HG03558 (cell line): ENCODE measurements around the gene ZNF574.

Source experiments
- ATAC-seq: cut with Tn5 transposase; IDR thresholded peaks from one replicate; pipeline ENCODE4 v1.9.1; 2021; ENCODE audit warnings: moderate number of reproducible peaks; ENCODE audit not compliant: unreplicated experiment; ENCODE audit errors: extremely low read depth

ZNF574 gene

GRCh38 chr19:42078538-42079275 is 2.7 kb downstream of the ZNF574 start:
- ATAC-seq, result no peak

- ATAC-seq, result no peak
Measured at GRCh38 chr19:42079276-42079669, 3.3 kb downstream of the ZNF574 start.

GRCh38 chr19:42079886-42080763 is 4.2 kb downstream of the ZNF574 start:
- ATAC-seq, result no peak

GRCh38 chr19:42080764-42081375 is 4.9 kb downstream of the ZNF574 start:
- ATAC-seq, result no peak

- no peak for ATAC-seq
Measured at GRCh38 chr19:42081584-42082203, 5.7 kb downstream of the ZNF574 start.

- ATAC-seq, result no peak
Measured at GRCh38 chr19:42083537-42083936, 7.6 kb downstream of the ZNF574 start.

- no peak for ATAC-seq
Measured at GRCh38 chr19:42086188-42086736, 10.3 kb downstream of the ZNF574 start.

GRCh38 chr19:42086770-42087550 is 11.0 kb downstream of the ZNF574 start:
- no peak for ATAC-seq

- no peak for ATAC-seq
Measured at GRCh38 chr19:42088471-42089190, 12.7 kb downstream of the ZNF574 start.

GRCh38 chr19:42089191-42089750 is 13.3 kb downstream of the ZNF574 start:
- ATAC-seq, result no peak

- no peak for ATAC-seq
Measured at GRCh38 chr19:42089772-42090171, 13.8 kb downstream of the ZNF574 start.

- no peak for ATAC-seq
Measured at GRCh38 chr19:42090672-42091071, 14.7 kb downstream of the ZNF574 start.

- no peak for ATAC-seq
Measured at GRCh38 chr19:42091300-42091699, 15.3 kb downstream of the ZNF574 start.

- no peak for ATAC-seq
Measured at GRCh38 chr19:42091742-42092141, 15.8 kb downstream of the ZNF574 start.

GRCh38 chr19:42092350-42092749 is 16.4 kb downstream of the ZNF574 start:
- ATAC-seq, result no peak

- ATAC-seq, result no peak
Measured at GRCh38 chr19:42093505-42093904, 17.5 kb downstream of the ZNF574 start.

- ATAC-seq, result no peak
Measured at GRCh38 chr19:42093926-42094325, 18.0 kb downstream of the ZNF574 start.

GRCh38 chr19:42095142-42095813 is 19.3 kb downstream of the ZNF574 start:
- no peak for ATAC-seq
